ENCODE results near the gene RABGAP1L.

GRCh38 chr1:174870319-174870718 lies 711.0 kb downstream of the RABGAP1L start:
- TF ChIP-seq POLR2A (IDR thresholded peaks at IDR 0.05) (no peak), CTCF (IDR thresholded peaks at IDR 0.05) (no peak)
